Testis (tissue), 2 donors: ENCODE results near the gene ZNF319.
"Not testable (repeated sequence)": the region's sequence is repeated elsewhere in the genome, so short reads cannot be mapped to it uniquely, and the experiment has no call there.

Experiments
- POLR2A ChIP-seq: fragments of 450-650 bp; IDR thresholded peaks from one replicate; pipeline ENCODE4 v1.6.1; 2017; ENCODE audit warnings: antibody characterized with exemption, mild to moderate bottlenecking, moderate library complexity
- TF ChIP-seq, protein P1 (sequence below), 3 experiments: fragments of 450-650 bp in 2 of 3; fragments of 200-600 bp in 1 of 3; sonication (generic) in 1 of 3; IDR thresholded peaks; one replicate each; pipeline ENCODE4 v1.5.1; 2016 to 2019; ENCODE audit warnings: antibody characterized with exemption in 3 of 3, mild to moderate bottlenecking in 2 of 3, moderate library complexity in 1 of 3

- TF ChIP-seq, protein P1, sequence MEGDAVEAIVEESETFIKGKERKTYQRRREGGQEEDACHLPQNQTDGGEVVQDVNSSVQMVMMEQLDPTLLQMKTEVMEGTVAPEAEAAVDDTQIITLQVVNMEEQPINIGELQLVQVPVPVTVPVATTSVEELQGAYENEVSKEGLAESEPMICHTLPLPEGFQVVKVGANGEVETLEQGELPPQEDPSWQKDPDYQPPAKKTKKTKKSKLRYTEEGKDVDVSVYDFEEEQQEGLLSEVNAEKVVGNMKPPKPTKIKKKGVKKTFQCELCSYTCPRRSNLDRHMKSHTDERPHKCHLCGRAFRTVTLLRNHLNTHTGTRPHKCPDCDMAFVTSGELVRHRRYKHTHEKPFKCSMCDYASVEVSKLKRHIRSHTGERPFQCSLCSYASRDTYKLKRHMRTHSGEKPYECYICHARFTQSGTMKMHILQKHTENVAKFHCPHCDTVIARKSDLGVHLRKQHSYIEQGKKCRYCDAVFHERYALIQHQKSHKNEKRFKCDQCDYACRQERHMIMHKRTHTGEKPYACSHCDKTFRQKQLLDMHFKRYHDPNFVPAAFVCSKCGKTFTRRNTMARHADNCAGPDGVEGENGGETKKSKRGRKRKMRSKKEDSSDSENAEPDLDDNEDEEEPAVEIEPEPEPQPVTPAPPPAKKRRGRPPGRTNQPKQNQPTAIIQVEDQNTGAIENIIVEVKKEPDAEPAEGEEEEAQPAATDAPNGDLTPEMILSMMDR (IDR thresholded peaks at IDR 0.05), result not testable (repeated sequence)
- TF ChIP-seq POLR2A, result not testable (repeated sequence)
Measured at GRCh38 chr16:57978070-57978465, 22.4 kb downstream of the ZNF319 start.
